ENCODE results near the gene KCNJ12.
"Not testable (repeated sequence)": the region's sequence is repeated elsewhere in the genome, so short reads cannot be mapped to it uniquely, and the experiment has no call there.

Gene KCNJ12

DNA sequence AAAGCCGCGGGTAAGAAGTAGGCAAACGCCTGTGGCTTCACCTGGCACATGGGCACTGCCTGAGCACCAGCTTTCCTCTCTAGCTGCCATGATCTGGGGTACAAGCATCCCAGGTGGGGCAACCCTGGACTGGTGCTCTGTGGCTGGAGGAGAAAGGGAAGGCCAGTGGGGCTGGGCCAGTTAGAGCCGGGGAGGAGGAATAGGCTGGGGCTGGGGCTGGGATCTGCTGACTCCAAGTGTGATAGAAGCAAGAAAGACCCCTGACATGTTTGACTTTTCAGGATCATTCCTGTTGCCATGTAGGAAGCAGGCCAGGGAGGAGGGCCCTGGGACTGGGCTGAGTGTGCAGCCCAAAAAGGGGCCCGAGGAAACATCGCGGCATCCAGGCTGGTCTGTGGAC is 48.5 kb downstream of the KCNJ12 start:
- not testable (repeated sequence) for DNase-seq

DNA sequence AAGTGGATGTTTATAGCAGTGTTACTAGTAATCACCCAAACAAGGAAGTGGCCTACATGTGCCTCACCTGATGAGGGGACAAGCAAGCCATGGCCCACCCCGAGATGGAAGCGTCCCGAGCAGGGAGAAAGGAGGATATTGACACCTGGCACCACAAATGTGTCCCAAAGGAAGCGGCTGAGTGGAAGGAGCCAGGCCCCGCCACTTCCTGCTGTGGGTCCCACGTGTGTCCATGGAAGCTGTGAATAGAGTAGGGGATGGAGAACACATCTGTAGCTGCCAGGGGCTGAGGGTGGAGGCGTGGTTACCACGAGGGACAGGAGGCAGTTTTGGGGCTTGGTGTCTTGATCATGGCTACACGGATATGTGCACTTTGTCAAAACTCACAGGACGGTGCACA is 49.2 kb downstream of the KCNJ12 start:
- DNase-seq = no peak

DNA sequence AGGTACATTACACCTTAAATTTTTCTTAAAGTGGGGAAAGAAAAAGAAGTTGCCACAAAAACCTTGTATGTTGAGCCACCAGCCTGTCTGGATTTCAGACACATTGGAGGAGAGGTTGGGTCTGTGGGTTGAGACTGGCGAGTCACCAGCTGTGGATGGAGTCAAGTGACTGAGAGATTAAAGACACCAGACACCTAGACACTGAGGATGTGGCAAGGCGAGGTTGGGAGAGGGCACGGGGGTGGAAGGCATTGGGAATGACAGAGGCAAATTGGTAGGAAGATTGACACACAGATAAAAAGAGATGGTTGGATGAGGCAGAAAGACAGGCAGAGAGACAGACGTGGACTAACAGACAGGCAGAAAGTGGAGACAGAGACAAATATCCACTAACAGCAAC is 49.6 kb downstream of the KCNJ12 start:
- no peak for DNase-seq

DNA sequence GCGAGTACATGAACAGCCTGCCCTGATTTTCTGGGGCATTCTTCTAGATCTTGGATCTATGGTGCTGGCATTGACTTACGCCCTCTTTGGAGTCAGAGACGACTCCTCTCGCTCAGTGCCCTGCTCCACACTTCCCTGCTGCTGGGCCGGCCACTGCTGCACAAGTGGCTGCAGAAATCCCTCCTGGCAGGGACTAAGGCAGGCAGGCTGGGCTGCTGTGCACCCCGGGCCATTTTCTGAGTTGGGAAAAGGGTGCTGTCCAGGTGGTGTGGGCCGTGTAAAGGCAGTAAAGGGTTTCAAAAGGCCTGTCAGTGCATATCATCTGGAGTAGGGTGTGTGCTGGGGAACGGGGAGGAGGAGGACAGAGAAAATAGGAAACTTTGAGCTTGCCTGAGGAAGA is 50.1 kb downstream of the KCNJ12 start:
- DNase-seq = not testable (repeated sequence)

DNA sequence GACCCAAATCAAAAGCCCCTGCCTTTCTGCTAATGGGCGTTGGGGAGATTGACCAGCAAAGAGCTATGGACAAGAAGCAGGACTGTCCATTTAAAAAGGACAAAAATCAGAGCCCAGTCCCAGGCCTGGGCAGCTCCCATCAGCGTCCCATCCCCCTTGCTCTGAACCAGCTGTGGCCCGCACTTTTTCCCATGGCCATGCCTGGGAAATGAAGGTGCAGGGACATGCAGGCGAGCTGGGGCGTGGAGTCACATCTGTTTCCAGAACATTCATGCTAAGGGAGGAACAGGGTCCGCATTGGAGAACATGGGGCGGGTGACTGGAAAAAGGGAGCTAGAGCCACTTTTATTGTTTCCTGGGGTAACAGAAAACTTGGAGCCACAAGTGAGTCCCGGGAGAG is 50.7 kb downstream of the KCNJ12 start:
- DNase-seq = not testable (repeated sequence)

DNA sequence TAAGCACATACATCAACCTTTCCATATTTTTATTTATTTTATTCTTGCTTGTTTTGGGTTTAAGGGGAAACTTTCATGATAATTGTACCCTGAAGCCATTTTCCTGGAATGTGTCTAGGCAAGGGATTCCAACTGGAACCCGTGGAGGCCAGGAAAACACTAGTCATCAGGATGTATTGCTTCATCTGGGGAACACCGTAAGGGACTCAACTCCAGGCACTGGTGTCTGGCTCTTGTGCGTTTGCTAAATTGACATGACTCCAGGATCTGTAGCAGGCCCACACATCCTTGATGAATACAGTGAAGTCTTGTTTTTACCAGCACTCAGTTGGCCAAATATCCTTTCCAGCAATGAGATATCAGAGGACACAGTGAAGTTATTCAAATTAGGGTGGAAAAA is 51.6 kb downstream of the KCNJ12 start:
- DNase-seq = not testable (repeated sequence)

DNA sequence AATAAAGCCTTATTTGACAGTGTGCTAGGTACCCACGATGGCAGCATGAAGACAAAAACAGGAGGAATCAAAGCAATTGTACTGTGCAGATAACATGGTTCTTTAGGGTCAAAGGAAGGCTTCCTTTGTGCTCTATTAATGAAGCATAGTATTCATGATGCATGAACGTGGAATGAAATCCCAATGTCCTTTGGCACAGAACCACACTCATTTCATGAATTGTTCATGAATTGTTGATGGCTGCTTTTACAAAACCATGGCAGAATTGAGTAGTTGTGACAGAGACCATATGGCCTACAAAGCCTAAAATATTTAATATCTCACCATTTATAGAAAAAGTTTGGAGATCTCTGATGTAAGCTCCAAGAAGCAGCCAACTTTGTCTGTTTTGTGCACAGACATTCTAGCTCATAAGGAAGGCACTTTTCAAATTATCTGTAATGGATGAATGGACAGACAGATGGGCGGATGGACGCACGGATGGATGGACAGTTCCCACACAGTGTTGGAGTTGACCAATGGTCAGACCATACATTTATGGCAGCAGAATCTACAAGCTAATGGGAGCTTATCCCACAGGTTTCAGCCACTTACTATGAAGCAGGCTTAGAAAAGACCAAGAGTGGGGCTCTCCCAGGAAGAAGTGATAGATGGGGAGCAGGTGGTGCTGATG is 52.7 kb downstream of the KCNJ12 start:
- DNase-seq = not testable (repeated sequence)

DNA sequence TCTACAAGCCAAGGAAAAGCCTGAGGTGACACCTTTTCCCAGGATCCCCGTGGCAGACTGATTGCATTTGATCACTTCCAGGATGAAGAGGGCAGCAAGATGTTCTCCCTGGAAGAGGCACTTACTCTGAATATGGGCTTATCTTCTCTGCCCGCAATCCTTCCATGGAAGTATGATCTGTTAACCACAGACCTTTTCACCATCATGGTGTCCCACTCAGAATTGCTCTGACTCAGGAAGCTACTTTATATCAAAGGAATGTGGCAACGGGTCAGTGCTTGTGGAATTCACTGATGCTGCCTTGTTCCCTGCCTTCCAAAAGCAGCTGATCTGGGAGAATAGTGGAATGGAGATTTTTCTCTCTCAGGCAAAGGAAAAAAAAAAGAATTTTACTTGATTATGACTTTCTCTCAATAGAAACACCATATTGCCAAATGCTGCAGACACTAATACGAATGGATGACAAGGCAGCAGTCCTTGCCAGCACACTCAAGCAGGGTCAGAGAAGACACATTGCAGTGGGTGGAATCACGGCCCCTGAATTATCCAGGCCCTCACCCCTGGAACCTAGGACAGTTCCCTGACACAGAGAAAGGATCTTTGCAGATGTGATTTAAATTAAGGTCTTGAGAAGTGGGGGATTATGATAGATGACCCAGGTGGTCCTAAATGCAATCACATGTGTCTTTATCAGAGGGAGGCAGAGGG is 53.9 kb downstream of the KCNJ12 start:
- not testable (repeated sequence) for DNase-seq

DNA sequence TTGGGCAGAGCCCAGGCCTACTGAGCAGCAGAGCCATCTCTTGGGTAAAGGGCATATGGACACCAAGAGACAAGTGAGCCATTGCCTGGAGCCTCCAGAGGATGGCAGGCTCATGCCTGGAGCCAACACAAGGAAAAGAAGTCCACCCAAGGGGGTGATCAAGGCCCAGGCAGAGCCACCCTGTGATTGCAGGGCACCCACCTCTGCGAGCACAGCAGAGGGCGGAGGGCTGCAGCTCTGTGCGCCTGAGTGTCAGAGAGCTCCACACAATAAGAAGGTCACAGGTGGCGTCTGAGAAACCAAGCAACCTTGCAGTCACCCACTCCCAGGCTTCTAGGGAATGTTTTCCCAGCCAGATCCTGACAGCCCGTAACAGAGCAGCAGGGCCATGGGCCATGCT is 57.8 kb downstream of the KCNJ12 start:
- not testable (repeated sequence) for DNase-seq

DNA sequence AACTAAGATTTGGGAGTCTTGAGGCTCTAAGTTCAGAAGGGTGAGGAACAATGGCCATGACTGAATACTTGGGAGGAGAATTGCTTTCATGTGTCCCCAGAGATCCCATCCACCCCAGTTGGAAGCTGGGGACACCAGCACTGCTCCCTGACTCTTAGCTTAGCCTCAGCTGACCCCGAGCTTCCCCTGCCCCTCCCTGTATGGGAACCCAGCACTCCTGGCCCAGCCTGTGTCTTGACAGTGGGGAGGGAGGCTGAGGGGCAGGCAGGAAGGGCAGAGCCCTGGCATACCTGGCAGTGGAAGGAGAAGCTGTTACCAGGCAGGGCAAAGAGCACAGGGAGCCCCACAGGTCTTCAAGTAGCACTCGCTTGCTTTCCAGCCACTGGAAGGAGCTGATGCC is 58.8 kb downstream of the KCNJ12 start:
- not testable (repeated sequence) for DNase-seq

DNA sequence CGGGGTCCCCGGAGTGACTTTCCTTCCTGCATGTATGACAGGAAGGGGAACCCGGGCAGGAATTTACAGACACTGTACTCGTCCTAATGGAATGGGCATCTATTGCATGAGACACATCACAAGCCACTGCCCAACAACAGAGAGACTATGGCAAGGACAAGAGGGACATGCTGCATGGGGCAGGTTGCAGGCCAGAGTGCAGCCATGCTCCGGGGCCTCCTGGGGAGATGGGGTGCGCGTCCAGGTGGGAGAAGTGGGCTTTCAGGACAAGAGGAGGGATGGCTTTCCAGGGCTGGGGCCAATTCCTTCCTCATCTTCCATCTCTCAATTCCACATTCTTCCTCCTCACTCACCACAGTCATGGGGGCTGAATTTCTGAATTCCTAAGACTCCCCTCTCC is 60.3 kb downstream of the KCNJ12 start:
- not testable (repeated sequence) for DNase-seq

DNA sequence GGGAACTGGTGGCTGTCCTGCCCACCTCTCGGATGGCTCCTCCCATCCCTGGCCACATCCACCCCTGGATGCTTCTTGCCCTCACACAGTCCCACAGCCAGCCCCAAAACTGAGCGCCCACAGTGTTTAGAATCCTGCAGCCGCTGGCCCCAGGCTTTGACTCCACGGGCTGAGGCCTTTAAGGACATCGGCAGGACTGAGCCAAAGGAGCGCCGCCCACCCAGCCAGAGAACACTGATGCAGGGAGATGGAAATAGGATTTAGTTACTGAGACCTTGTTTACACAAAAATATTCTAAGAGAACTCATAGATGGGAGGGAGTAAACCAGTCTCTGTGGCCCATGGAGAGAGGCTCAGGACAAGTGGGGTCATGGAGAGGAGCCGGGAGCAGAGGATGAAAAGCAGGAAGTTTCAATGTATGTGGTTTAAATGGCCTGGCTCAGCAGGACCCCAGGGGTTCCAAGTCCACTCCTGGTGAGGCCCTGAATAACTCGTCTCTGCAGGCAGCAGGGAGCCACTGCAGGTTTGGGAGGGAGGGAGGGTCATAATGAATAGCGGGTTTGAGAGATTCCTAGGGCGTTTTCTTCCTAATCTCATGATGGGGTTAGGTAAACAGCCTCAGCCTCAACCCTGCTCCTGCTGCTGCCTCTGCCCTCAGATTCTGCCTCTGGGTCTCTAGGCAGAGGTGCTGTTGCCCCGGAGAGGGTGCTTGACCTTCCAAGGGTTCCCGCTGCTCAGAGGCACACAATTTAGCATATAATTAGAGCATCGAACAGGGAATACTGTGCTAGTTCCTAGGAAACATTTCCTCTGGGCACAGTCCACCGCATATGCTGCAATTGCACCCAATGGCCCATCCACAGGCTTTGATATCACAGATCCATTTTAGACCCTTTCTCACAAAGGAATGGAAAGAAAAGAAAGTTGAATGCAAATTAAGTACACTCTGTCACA is 61.0 kb downstream of the KCNJ12 start:
- DNase-seq = not testable (repeated sequence)

DNA sequence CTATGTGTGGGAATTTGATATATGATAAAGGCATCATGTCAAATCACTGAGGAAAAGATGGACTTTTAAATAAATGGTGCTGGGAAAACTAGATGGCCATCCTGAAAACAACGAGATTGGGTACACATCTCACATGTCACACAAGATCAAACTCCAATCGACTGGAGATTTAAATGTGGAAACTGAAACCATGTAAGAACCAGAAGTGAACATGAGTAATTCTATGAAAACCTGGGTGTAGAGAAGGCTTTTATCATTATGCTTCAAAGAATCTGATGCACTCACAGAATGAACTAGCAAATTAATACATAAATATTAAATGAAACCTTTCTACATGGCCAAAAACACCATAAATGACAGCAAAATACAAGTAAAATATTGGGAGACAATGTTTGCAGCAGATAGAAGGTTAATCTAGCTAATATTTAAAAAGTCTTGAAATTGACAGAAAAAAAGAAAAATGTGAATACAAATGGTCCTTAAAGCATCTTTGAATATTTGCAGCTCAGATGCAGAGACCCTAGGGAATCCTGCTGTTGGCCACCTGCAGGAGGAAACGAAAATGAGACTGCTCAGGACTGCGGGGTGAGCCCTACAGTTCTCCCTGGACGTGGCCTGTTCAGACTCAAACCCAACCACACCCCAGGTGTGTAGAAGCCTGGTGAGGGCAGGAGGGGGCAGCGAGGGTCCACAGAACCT is 62.3 kb downstream of the KCNJ12 start:
- DNase-seq = not testable (repeated sequence)

DNA sequence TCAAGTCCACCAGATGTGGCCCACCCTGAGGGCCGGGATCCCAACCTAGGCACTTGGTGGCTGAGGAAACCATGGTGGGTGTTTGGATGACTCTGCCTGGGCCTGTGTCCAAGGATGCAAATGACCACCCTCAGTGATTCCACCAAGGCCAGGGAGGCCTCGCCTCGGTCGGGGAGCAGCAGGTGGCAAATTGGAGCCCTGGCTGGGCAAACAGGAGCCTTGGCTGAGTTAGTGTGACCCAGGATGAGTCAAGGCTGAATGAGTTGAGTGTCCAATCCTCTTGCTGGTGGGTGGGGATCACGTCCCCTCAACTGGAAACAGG is 62.8 kb downstream of the KCNJ12 start:
- not testable (repeated sequence) for DNase-seq

DNA sequence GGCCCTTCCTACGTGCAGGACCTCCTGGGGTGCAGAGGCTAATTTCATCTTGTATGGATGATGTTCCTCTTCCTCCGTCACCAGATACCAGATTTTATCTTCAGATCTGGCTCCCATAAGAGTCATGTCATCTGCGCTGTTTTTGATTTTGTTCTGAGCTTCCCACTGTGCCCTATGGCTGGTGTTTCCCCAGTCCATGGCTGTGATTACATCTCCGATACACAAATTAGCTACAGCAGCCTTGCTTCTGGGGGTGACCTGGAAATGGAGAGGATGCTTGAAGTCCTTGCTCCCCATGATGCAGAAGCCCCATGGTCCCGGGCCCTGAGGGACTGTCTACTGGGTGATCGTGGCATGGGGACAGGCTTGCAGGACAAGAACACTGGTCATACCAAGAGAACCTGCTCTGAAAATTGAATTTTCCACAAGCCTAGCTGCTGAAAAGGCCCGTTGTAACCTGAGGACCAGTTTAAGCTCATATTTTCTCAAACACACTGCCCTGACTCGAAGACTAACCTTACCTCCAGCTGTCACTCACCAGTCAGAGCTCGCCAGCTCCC is 69.0 kb downstream of the KCNJ12 start:
- no peak for DNase-seq

DNA sequence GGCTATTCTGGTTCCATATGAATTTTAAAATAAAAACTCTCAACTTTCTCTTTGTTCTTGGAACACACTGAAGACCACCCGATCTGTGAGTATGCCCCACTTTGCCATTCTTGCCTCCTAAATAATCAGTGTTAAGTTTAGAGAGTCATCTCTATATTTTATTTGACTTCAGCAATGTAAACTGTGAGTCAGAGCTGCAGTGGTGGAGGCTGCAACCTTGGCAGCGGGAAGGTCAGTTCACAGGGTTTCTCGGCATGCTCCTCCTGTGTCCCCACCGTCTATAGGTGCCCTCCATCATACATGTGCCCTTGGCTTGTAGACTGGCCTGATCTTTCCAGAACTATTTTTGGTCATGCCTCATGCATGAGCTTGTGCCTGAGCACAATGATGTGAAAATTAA is 71.4 kb downstream of the KCNJ12 start:
- DNase-seq = not testable (repeated sequence)

DNA sequence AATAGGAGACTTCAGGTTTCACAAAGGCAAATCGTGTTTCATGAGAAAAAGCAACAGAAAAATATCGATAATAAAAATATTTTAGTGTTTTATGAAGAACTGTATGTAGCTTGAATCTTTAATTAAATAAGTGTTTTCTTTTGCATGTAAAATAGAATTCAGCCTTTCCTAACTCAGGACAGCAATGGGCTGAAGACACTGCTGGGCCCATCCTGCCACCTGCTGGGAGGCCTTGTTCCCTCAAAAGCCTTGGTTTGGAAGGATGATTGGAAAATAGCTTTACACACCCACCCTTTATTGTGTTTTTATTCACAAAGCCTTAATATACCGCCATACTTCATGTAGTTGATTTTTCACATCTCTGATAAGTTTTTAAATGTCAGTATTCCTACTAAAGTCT is 73.7 kb downstream of the KCNJ12 start:
- DNase-seq = not testable (repeated sequence)

DNA sequence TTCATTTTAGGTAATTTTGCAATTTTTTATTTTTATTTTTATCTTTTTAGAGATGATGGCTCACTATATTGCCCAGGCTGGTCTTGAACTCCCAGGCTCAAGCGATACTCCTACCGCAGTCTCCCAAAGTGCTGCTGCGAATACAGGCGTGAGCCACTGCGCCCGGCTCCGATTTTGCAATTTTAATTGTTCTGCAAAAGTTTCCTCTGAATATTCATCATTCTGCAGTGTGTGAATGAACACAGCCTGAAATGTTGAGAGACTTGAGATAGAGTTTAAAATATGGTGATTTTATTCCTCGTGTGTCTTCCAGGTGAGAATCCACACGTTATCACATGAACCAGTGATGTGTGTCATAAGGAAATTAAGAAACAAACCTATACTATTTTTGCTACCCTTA is 75.8 kb downstream of the KCNJ12 start:
- DNase-seq = no peak

DNA sequence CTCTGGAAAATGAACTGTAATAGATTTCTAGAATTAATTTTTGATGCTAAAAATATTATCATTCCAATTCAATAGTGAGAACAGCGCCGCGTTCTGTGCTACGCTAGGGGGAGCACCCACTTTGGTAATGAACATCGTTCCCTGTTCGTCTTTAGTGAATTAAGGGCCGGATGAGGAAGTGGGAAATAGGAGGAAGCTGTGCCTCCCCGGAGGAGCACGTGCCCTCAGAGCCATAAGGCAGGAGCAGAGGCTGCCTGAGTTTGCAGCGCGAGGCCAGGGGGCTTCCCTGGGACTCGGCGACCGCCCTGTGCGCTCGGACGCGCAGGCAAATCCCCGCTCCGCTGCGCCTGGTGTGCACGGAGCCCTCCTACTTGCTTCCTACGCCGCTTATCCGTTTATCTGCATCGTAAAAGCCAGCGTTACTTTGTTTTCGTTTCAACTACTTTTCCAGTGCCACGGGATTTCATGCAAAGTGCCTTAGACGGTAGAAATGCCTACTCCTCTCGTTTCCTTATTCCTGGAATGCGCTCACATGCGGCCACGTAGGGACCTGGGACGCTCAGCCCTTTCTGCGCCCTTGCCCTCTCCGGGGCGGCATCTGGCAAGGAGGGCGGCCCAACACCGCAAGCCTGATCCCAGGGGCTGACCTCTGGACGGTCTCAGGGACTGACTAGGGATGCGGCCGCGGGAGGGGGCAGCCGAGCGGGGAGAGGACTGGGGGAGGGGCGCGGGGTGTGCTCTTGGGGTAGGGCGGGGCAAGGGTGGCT is 76.4 kb downstream of the KCNJ12 start:
- DNase-seq = no peak

DNA sequence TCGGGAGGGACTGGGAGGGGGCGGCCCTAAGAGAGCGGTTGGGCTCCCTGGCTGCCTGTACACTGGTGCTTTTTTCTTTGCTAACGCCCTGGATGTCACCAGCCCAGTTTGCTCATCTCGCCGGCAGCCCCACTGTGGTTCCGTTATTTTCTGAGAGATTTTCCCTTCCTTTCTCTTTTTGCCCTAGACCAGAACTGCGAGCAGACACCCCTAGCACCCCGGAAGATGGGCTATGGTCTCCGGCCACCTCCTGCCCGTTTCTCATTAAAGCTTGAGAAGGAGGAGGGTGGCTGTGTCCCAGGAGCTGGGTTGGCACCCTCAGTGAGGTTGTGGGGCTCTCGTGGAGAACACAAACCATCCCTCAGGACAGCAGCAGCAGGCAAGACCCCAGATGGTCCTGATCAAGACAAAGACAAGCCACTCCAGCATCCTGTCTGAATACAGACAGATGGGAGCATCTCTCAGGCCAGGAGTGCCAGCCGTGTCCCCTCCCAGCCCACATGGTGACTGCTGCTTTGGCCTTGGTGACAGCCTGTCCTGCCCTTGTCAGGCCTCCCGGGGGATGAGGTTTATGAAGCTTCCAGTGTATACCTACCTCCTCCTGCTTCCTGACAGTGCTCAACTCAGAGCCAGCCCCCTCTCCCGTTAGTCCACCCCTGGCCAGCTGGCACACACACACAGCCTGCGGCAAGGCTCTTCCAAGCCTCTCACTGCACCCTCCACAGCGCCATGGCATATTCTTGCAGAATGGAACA is 77.2 kb downstream of the KCNJ12 start:
- no peak for DNase-seq

DNA sequence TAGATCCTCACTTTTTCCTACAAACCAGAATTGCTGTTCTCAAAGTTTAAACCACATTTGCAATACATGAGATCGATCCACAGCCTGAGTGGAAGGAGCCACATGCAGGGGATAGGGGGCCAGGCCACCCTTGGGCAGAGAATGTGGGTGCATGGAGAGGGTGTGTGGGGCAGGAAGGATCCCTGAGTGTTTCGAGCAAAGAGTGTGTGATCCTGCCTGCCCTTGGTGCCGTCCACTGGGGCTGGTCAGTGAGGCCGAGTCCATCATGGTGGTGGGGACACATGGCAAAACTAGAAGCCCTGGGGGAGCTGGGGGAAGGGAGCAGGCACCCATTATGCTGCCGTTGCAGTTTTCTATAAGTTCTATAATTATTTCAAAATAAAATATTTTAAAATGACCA is 77.8 kb downstream of the KCNJ12 start:
- DNase-seq = not testable (repeated sequence)
